Measurements from ENCODE around the gene GABBR2. TPM values are rescaled to one million over a fixed set of nuclear protein-coding genes. Genes with fewer than 3 reads are reported as not detected.

The GABBR2 gene
- total and polyA plus RNA-seq, 9 of the 15 experiments (the other 6 are each of a cell fraction or from before 2014, with no cell fraction given) = 0.15 to 1.9 (median 0.32) TPM

DNA sequence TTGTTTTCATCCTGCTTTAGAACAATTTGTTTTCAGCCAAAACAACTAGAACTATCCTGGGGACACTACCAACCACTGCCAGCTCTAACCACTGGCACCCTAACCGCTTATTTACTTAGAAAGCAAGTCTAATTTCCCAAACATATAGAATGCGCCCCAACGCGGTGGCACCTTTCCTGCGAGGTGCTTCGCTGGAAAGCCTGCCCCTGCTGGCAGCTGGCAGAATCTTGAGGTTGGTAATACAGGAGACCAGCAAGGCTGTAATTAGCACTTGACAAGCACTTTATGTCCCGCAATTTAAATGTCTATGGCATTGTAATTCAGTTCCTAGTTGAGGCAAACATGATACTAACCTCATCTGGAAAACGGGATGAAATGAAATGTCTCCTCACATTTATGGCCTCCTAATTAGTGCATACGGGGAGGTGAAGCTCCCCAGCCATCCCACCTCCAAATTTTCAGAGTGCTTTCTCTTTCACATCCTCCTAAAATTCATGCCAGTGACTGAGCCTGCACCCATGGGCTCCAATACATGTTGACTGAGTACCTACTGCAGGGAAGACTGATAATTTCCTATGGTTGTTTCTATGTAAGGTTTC, 30.4 kb downstream of the GABBR2 start:
- Histone ChIP-seq H3K4me2 (ENCODE audit: insufficient read depth, low read length) (no peak overlapping the region), H3K4me3 (no peak overlapping the region), H2AFZ (ENCODE audit: low read depth, low read length) (no peak overlapping the region), H3K9me3 (replicated peaks; ENCODE audit: control insufficient read depth, insufficient read depth, low read depth, low read length) (no peaks in the 10 kb centered on the region; the same call in 1 of the 2 replicates), H3K9me1 (ENCODE audit: control insufficient read depth, insufficient read depth, low read length) (no peaks in the 10 kb centered on the region), H3K27me3 (ENCODE audit: control insufficient read depth in 2 of 2, insufficient read depth in 2 of 2, low read length in 2 of 2) (peaks cover 0 to 12% of the 10 kb centered on the region in 2 experiments; a peak in 4 of 5 replicates), H3K36me3 (ENCODE audit: control insufficient read depth, insufficient read depth, low read length) (no peaks in the 10 kb centered on the region), H3K27ac (ENCODE audit: extremely low read depth, low read depth, low read length) (no peak overlapping the region), H3K9ac (ENCODE audit: insufficient read depth in 1 of 2, low read depth in 2 of 2, low read length in 2 of 2) (no peak overlapping the region), H3K79me2 (ENCODE audit: control insufficient read depth, insufficient read depth, low read length) (no peaks in the 10 kb centered on the region), H4K20me1 (replicated peaks; ENCODE audit: control insufficient read depth, insufficient read depth, low read length) (no peaks in the 10 kb centered on the region), H3K4me1 (replicated peaks in 1 of 2; ENCODE audit: control insufficient read depth in 2 of 2, insufficient read depth in 2 of 2, low read length in 2 of 2) (no peaks in the 10 kb centered on the region)
- ChIA-PET POLR2A (interaction anchor here (0.7 kb wide), 2 partner anchors 16 to 381 kb away, joined by 3 read pairs; no protein-coding TSS in a partner anchor), CTCF (ENCODE audit: low intra/inter-chr PET ratio) (no interaction called here)
- peak in 1 of 4 experiments; percentile 18 for DNase-seq (ENCODE audit: extremely low read depth in 1 of 4, low spot score in 3 of 4)
- peak; percentile 67; the same call in 2 of the 3 replicates for ATAC-seq
- FAIRE-seq = peak; percentile 49
- intact Hi-C loops (cut with micrococcal nuclease) = no loop called here
- in situ Hi-C loops (cut with MboI) = no loop called here
- no TSS peak for BruUV-seq (replicated peaks)
- 22% methylated on average over 9 of the region's 9 CpGs for WGBS (ENCODE audit: insufficient coverage, low coverage, missing lambda C conversion rate)
- TF ChIP-seq EP300 (IDR thresholded peaks at IDR 0.05; ENCODE audit: low read length) (no peak), FOXK1 (CRISPR knock-in tag; IDR thresholded peaks at IDR 0.05; ENCODE audit: borderline replicate concordance) (no peak), SNIP1 (IDR thresholded peaks at IDR 0.05; ENCODE audit: low read depth) (no peak), PCBP1 (IDR thresholded peaks at IDR 0.05; ENCODE audit: low read depth, low read length, poor library complexity, severe bottlenecking) (no peak), SMC3 (conservative IDR thresholded peaks at IDR 0.05; ENCODE audit: insufficient read depth, low read depth, low read length) (0 out of 2 replicates have a peak, but pooled peaks have one; percentile 11), ZNF384 (IDR thresholded peaks at IDR 0.05; ENCODE audit: low read depth, low read length) (no peak), ZNF408 (CRISPR knock-in tag; IDR thresholded peaks at IDR 0.05; ENCODE audit: low read depth) (no peak), ATF1 (CRISPR knock-in tag; IDR thresholded peaks at IDR 0.05) (no peak), ATF1 (tag; IDR thresholded peaks at IDR 0.05) (no peak), ZBTB1 (CRISPR knock-in tag; IDR thresholded peaks at IDR 0.05; ENCODE audit: borderline replicate concordance, low read depth) (no peak), RBBP5 (IDR thresholded peaks at IDR 0.05; ENCODE audit: borderline replicate concordance, insufficient read depth, low read length, poor library complexity, severe bottlenecking) (no peak)
- TF ChIP-seq, protein P1, sequence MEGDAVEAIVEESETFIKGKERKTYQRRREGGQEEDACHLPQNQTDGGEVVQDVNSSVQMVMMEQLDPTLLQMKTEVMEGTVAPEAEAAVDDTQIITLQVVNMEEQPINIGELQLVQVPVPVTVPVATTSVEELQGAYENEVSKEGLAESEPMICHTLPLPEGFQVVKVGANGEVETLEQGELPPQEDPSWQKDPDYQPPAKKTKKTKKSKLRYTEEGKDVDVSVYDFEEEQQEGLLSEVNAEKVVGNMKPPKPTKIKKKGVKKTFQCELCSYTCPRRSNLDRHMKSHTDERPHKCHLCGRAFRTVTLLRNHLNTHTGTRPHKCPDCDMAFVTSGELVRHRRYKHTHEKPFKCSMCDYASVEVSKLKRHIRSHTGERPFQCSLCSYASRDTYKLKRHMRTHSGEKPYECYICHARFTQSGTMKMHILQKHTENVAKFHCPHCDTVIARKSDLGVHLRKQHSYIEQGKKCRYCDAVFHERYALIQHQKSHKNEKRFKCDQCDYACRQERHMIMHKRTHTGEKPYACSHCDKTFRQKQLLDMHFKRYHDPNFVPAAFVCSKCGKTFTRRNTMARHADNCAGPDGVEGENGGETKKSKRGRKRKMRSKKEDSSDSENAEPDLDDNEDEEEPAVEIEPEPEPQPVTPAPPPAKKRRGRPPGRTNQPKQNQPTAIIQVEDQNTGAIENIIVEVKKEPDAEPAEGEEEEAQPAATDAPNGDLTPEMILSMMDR (IDR thresholded peaks at IDR 0.05 in 2 of 3, conservative IDR thresholded peaks at IDR 0.05 in 1 of 3; ENCODE audit: insufficient read depth in 2 of 3, low read depth in 1 of 3, low read length in 3 of 3) = peak; percentile 60 to 82 (median 61)
- TF ChIP-seq, protein P2, sequence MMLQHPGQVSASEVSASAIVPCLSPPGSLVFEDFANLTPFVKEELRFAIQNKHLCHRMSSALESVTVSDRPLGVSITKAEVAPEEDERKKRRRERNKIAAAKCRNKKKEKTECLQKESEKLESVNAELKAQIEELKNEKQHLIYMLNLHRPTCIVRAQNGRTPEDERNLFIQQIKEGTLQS (IDR thresholded peaks at IDR 0.05) = no peak
- TF ChIP-seq, protein P2 (CRISPR knock-in tag; conservative IDR thresholded peaks at IDR 0.05) = no peak
- TF ChIP-seq, protein P3, sequence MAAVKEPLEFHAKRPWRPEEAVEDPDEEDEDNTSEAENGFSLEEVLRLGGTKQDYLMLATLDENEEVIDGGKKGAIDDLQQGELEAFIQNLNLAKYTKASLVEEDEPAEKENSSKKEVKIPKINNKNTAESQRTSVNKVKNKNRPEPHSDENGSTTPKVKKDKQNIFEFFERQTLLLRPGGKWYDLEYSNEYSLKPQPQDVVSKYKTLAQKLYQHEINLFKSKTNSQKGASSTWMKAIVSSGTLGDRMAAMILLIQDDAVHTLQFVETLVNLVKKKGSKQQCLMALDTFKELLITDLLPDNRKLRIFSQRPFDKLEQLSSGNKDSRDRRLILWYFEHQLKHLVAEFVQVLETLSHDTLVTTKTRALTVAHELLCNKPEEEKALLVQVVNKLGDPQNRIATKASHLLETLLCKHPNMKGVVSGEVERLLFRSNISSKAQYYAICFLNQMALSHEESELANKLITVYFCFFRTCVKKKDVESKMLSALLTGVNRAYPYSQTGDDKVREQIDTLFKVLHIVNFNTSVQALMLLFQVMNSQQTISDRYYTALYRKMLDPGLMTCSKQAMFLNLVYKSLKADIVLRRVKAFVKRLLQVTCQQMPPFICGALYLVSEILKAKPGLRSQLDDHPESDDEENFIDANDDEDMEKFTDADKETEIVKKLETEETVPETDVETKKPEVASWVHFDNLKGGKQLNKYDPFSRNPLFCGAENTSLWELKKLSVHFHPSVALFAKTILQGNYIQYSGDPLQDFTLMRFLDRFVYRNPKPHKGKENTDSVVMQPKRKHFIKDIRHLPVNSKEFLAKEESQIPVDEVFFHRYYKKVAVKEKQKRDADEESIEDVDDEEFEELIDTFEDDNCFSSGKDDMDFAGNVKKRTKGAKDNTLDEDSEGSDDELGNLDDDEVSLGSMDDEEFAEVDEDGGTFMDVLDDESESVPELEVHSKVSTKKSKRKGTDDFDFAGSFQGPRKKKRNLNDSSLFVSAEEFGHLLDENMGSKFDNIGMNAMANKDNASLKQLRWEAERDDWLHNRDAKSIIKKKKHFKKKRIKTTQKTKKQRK (IDR thresholded peaks at IDR 0.05; ENCODE audit: borderline replicate concordance, low read depth, low read length) = no peak

Measured in K562 (cell line).